HG02852 (cell line): Measurements from ENCODE around the gene ZNF609.

Source experiments
- ATAC-seq: cut with Tn5 transposase; IDR thresholded peaks from one replicate; pipeline ENCODE4 v1.9.1; 2021; ENCODE audit warnings: mild to moderate bottlenecking, moderate library complexity; ENCODE audit not compliant: unreplicated experiment

Gene ZNF609

DNA sequence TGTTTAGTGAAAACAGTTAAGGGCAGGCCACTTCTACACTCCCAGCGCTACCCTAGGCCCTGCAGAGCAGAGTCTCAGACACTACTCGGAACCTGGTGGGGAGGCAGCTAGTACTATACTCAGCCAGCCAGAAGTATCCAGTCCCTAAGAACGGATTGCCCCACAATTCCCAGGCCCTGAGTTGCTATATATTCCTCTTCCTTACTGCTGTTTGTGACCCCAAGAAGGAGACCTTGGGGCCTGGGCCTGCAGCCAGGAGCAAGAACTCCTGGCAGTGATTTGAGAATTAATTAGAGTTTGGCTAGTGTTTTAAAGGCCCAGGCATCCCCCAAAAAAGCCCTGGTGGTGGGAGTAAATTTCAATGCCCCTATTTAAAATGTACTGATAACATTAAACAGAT lies 227.3 kb downstream of the ZNF609 start:
- ATAC-seq: no peak

DNA sequence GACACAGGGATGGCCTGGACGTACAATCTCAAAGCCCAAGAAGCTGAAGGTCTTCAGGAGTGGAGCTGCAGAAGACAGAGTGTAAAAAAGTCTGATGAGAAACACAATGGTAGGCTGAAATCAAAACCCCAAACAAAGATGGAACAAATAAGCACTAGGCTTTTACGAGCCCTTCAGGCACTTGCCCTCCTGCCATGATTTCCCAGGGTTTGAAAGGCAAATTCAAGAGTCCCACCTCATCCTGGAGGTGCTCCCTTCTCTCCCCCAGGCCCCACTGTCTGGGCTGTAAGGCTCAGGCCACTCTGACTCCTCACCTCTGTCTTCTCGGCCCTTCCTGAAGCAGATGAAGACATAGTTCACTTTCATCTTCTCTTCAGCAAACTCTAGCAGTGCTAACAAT lies 228.4 kb downstream of the ZNF609 start:
- no peak for ATAC-seq

DNA sequence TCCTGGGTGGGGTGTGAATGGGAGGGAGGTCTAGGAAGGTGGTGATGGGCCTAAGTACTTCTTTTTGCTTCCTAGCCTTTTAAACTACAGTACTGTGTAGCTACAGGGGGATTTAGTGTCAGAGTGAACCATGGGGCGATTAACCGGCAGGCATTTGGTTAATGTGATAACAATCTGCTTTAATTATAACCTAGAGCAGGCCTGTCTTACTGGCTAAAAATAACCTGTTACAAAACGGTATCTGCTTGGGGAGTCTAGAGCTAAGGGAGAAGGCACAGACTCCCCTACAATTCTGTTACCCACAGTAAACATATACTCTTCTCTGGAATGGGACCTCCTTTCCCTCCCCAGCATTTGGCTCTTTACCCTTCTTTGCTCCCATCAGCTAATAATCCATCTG lies 229.6 kb downstream of the ZNF609 start:
- ATAC-seq: no peak

DNA sequence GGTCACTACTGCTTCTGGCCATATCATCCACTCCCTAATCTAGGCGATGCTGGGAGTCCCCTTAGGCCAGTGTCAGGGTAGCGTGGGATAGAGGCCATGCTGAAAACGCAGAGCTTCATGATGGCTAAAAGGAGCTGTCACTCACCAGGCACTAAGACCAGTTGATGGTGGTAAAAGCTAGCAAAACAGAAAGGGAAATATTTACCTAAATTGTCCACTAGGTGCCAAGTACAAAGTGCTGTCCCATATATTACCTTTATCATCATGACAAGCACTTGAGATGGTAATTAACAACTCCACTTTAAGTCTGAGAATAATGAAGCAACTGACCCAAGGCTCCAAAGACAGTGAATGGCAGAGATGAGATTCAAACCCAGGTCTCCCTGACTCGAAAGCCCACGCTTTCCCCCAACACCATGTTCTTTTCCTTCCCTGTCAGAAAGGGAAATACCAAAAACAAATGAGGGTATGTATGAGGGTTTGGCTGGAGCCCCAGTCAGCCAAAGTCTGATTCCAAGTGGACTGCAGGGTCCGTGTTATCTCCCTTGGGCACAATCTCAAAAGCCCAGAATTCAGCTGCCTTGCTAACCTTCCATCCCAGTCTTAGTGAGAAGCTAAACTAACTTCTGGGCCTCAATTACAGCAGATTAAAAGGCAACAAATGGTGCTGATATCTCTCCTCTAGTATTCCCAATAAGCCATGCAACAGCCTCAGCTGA lies 230.4 kb downstream of the ZNF609 start:
- ATAC-seq: no peak

DNA sequence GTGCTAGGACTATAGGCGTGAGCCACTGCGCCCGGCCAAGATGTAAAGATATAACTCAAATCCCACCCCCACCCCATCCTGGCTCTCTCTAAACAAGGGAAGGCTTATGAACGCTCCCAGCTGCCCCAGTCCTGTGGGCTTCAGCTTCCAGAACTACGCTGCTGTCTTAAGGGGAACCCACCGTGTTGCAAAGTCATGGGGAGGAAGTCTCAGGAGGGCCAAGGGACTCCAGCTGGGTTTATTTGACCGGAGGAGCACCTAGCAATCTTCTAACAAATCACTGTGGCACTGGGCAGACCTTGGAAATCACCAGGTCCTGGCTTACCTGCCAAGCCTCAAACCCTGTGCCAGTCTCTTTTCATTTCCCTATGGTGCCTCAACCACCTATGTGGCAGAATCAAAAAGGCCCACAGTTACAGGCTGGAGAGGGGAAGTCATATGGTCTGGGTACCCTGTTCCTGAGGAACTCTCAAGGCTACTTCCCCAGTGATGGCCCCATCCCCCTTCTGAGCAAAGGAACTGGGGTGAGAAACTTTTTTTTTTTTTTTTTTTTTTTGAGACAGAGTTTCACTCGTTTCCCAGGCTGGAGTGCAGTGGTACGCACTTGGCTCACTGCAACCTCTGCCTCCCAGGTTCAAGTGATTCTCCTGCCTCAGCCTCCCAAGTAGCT lies 231.7 kb downstream of the ZNF609 start:
- no peak for ATAC-seq

DNA sequence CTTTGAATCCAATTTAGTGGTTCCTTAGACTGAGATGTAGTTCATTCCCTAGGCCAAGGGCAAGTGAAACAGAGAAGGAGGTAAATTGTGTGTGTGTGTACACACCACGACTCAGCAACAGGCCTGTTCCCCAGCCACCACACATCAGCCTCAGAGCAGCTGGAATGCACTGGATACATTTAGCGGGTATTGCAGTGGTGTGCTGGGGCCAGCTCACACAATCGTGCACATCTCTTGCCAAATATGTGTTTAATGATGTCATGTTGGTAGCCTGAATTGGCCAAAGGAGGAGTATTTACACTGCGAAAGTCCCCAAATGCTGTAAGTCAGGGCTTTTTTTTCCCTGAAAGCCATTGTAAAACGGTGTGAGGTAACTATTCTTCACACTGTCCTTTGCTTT lies 232.8 kb downstream of the ZNF609 start:
- no peak for ATAC-seq

DNA sequence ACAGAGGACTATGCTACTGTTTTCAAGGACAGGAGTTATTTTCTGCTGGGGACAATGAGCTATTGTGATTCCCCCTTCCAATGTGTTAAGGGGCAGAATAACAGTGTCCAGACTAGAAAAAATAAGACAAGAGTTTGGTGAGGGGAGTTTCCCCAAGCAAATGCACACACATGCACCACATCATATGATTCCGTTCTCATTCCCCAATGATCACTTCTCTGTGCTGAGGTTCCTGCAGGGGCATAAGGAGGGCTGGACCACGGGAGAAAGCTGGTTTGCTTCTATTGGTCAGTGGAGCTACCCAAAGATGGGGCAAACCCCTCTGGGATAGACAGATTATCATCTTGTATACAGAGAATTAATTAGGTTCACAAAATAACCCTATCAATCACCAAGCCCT lies 234.4 kb downstream of the ZNF609 start:
- no peak for ATAC-seq

DNA sequence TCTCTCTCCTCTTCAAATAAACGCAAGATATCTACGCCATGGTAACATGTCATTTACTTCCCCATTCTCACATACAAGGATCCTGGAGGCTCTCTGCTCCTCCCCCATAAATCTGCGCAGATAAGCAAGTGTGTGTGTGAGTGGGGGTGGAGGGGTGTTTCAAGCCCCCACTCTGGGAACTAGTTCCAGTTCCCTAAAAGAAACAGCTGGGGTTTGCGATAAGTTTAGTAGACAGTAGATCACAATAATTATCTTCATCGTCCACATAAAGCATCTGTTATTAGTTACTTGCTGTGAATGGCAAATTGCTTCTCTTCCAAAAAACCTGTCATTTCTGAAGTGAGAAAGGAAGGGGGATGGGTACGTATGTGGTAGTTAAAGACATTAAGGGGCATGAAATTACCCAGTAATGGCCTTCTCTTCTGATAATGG lies 235.2 kb downstream of the ZNF609 start:
- no peak for ATAC-seq

DNA sequence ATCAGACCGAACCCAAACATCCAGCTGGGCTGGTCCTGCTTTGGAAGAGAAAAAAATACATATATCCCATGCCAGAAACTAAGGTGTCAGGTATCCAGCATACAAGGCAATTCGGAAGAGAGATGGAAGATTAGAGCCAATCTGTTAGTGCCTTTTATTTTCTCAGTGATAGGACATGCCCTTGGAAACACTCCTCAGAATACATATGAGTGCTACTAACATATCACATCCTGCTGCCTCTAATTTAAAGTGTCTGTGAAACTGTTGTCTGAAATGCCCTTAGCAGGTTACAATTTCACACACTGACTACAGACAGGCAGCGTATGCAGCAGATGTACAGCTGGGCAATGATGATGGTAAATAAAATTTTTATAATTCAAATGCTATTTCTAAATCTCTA lies 236.1 kb downstream of the ZNF609 start:
- no peak for ATAC-seq

DNA sequence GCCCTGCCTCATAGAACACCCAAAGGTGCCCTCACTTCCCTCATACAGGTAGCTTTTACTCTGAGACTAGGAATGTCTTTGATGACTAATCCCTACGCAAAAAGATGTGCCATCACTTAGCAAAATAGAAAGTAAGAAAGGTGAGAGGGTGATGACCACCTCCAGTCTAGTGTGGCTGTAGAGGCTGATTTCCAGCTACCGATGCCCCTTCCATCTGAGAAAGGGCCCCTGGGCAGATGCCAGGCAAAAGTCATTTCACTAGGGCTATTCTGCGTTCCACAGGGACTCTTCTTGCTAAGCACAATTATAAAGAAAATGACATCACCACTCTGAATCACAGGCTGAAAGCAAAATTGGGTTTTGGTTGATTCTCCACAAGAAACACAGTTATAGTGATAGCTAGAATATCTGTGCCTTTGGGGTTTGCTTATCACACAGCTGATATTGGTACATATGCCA lies 237.6 kb downstream of the ZNF609 start:
- no peak for ATAC-seq

DNA sequence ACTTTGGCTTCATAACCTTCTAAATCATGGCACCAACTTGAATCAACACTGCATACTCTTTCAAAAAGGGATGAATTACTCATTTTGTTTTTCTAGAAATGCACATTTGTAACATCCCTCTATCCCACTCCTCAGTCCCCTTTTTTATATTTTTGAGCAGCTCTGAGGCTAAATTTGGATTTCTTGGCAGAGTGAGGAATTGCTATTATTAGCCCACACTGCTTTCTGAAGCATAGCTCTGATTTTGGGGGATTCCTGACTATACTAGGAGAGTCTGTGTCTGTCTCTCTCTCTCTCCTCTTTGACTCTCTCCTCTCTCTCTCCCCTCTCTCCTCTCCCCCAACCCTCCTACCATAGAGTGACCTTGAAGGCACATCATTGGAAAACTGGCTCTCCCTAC lies 238.4 kb downstream of the ZNF609 start:
- no peak for ATAC-seq

DNA sequence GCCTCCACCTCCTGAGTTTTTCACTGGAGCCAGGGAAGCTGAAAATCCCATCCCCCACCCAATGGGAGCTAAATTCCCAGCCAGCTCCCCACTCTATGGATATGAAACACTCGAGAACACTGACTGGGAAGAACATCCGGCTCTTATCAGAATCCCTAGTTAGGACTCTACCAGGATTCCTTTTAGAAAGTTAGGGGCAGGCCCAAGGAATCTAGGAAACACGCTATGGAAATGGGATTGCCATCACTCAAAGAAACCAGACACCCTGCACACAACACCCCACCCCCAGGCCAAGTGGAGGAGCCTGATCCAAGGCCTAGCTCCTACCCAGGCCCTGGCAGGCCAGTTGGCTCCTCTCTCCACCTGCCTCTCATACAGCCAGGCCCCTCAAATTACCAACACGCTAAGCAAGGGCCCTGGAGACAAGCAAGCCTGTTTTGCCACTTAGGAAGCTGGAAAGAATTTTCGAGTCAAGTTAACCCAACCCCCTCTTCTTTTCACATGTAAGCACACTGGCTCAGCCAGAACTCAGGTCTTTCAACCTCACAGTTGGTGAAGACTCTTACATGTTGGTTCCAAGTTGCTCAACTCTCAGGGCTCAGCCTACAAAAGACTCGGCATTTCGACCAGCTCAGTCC lies 239.5 kb downstream of the ZNF609 start:
- ATAC-seq: no peak

DNA sequence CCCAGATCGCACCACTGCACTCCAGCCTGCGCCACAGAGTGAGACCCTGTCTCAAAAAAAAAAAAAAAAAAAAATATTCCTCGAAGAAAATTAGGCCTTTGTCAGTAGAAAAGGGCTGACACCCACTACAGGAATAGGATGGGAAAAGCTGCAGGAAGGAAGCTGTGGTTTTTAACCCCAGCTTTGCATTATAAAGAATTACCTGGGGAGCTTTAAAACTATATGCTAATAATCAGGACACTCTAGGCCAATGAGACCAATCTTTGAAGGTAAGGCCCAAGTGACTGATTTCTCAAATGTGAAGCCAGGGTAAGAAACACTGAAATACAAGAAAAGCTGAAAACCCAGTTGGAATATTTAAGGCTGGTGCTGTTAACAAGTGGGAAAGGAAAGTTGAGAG lies 240.7 kb downstream of the ZNF609 start:
- ATAC-seq: no peak

DNA sequence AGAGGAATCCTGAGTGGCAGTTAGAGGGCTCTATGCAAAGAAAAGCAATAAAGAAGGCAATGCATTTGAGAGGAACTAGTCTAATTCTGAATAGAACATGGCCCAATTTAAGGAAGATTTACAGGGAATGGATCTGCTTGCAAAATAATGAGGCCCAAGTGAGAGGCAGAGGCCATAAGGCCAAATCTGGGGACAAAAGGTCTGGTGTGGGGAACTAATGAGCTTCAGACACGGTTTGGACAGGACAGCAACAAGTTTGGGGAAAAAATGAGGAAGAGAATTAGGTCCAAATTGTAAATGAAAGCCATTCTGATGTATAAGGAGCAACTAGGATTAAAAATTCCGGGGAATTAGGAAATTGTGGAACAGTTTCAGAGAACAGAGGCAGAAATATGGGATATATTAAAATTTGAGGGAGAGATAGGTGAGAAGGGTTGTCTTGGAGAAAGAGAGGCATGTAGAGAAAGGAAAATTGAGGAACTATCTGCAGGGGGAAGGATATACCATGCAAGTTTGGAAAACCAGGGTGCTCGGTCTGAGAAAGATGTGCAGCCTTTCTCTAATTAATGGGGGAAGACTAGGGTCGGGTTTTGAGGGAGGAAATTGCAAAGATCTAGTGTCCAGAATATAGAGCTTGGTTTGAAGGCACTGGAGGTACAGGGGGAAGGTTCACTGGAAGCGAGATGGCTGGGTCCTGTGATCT lies 241.3 kb downstream of the ZNF609 start:
- no peak for ATAC-seq

DNA sequence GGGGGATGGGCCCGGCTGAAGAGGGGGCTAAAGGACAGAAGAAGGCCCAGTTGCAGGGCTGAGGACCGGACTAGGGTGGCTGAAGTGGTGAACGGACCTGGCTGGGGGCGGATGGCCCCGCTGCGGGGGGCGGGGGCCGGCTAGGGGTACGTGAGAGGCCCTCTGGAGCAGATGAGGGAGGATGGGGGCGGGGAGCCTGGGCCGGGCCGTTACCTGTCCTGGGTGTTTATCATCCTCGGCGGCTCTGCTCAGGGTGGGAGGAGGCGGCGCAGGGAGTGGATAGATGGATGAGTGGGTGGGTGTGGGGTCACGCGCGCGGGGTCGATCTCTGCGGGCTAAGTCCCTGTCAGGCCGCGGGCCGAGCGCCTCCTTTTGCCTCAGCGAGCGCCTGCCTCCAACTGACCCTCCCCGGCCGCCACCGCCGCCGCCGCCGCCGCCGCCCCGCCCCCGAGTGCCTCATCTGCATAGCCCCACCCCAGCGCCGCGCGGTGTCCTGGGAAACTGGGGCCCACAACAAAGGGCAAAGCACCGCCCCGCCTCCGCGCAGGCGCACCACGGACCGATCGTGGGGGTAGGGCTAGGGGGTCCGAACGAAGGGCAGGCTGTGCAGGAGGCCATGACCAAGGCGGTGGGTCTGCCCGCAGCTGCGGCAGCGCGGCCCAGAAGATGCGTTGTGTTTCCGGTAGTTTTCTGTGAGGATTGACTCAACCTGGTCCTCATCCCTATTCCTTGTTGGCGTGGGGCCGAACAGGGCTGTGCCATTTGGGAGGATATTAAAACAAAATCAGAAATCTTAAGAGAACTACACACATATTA lies 242.6 kb downstream of the ZNF609 start:
- ATAC-seq: peak; percentile 90

DNA sequence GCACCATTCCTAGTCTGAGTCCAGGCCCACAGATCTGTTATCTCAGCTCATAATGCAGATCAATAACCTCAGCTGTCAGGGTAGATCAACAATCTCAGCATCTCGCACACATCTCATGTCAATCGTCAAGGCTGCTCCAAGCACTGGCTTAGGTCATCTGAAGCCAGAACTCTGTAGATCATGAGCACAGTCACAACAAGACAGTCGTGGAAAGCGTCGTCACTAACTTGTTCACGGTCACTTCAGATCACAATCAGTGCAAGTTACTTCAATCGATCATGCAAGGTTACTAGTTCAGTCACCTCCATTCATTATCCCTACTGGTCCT lies 243.2 kb downstream of the ZNF609 start:
- peak; percentile 1 for ATAC-seq

DNA sequence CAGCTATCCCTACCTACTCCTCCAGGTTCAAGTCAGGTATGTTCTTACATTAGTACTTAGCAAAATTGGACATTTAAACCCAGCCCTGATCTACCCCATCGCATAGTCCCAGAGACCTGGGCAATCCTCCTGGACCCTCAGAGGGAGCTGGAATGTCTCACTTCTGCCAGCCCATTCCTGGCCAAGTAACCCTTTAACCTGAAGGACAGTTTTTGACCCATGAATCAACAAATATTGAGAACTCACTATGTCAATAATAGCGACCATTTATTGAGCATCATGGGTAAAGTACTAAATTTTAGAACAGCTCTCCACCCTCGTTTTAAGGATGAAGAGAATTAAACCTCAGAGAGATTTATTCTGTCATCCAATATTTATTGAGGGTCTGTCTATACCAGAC lies 244.6 kb downstream of the ZNF609 start:
- ATAC-seq: no peak

DNA sequence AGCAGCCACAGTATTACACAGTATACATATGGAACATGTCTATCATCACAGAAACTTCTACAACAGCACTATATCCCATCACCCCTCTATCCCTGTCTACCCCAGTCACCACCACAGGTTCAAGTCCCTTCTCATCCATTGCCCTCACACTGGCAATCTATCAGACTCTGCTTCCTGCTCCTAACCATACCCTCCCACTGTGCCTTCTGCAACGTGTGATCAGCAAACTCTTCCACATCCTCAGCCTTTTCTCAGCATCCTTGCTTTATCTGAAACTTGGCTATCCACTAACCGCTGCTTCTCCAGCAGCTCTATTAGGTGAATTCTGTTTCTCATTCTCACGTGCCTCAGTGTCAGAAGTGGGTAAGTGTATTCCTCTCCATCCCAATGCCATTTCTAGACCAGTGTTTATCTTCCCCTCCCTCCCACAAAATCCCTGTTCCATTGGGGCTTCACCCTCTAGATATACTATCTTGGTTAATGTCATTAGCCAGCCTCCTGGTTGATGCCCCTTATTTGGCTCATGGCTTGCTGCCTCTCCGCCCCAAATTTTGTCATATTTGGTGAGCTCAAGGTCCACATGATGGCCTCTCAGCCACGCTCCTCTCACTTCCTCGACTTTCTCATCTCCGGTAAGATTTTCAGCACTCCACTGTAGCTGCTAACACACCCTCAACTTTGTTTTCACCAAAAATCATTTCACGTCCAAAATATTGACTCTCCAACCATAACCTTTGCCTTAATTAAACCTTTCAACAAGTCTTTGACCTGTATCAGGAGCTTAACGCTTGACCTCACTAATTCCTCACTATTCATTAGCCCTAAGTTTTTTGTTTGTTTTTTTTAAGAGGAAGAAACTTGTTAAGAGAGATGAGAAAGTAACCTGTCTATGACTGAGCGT lies 245.9 kb downstream of the ZNF609 start:
- no peak for ATAC-seq

DNA sequence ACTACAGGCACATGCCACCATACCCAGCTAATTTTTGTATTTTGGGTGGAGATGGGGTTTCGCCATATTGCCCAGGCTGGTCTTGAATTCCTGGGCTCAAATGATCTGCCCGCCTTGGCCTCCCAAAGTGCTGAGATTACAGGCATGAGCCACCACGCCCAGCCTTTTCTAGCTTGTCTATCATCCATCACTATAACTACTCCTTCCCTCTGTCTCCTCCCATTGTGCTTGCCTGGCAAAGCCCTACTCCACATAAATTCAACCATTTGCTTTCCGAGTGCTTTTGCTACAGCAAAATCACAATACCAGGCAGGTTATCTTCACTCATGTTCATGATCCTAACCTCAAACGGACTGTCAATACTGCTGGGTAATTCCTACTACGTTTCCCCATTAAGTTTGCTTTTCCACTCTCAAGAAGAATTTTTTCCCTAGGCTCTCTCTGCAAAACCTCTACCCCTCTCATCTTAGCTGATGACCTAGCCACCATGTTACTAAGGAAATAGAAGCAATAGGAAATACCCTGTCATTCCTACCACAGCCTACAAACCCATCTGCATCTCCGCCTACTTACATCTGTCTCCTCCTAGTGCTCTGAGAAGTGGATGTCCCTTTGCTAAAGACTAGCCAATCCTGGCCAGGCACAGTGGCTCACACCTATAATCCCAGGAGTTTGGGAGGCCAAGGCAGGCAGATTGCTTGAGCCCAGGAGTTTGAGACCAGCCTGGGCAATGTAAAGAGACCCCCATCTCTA lies 250.5 kb downstream of the ZNF609 start:
- ATAC-seq: no peak
